NCI-H460 (cell line): ENCODE measurements around the gene SLC7A1. TPM values are rescaled to one million over a fixed set of nuclear protein-coding genes. Genes with fewer than 3 reads are reported as not detected.

Experiments
- DNase-seq: peaks from one replicate; pipeline ENCODE4 v3.0.0-alpha.2; 2016; ENCODE audit warnings: low read depth; ENCODE audit errors: extremely low read depth
- total RNA-seq: library from RNA; depleted of rRNA; stranded (reverse); fragments of >200 nt; shearing (Covaris generic); gene quantifications from 2 replicates; pipeline ENCODE4 v1.2.3, GENCODE V29; 2014

Gene SLC7A1
- total RNA-seq, 1 experiment from 2014 or later: 40.2 TPM

DNA sequence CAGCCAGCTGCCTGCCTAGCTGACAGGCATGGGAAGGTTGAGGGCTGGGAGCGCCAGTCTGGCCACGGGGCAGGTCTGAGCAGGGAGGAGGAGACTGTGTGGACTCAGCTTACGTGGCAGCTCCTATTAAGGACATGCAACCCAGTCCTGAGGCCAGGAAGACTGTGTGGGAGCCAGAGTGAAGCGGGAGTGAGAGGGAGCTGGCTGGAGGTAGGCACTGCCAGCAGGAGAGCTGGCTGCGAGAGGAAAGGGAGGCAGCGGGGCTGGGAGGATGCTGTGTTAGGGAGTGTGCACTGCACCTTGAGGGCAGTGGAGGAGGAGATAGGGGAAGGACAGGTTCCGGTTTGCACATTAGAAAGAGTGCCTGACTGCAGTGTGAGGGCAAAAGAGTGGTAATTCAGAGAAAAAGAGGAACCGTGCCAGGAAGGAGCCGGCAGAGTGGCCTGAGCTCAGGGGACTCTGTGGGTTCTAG lies 99.2 kb downstream of the SLC7A1 start:
- no peak for DNase-seq

DNA sequence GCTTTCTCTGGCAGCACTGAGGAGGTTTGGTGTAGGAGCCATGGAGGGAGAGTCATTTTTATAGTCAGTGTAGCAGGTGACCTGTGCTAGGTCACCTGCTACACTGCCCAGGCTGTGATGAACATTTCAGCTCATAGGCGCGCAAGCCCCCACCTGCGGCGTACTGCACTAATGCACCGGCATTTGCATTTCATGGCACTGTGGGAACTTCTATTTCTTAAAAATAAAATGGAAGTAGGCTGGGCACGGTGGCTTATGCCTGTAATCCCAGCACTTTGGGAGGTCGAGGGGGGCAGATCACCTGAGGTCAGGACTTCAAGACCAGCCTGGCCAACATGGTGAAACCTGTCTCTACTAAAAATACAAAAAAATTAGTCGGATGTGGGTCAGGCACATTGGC lies 101.0 kb downstream of the SLC7A1 start:
- no peak for DNase-seq

DNA sequence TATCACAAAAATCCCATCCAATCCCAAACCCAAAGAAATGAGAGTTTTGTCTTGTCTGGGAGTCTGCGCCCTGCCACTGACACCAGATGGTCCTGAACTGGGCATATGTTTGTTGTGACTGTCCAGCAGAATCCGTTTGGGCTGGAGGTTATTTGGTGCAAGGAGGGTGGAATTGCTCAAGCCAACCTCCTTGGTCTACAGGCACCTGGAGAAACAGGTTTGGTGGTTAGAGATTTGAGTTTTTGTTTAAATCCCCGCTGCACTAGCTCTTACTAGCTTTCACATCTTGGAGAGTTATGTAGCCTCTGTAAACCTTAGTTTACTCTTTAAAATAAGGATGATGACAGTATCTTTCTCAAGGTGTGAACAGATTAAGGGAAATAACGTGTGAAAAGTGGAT lies 101.7 kb downstream of the SLC7A1 start:
- DNase-seq: no peak

DNA sequence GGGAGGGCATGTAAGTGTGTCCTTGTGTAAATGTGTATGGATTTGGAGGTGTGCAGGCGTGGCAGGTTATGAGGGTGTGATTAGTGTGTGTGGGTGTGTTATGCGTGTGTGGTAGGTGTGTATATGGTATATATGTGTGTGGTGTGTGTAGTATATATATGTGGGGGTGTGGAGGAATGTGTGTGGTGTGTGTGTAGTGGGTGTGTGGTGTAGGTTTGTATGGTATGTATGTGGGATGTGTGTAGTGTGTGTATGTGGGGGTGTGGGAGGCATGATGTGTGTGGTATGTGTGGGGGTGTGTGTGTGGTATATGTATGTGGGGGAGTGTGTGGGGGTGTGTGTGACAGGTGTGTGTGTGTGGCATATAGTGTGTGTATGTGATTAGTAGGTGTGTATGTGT lies 104.2 kb downstream of the SLC7A1 start:
- DNase-seq: no peak

DNA sequence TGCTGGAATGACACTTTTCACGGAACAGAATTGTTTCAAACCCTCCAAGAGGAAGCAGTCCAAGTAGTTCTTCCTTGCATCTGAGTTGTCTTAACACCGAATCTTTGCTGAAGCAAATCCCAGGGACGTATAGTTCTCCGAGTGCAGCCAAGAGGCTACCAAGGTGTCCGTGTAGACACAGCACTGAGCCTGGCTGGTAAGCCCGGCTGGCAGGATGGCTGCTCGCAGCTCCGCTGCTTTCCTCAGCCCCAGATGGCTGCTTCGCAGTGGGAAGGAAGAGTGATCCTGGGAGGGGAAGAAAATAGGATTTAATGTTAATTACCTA lies 105.0 kb downstream of the SLC7A1 start:
- no peak for DNase-seq

DNA sequence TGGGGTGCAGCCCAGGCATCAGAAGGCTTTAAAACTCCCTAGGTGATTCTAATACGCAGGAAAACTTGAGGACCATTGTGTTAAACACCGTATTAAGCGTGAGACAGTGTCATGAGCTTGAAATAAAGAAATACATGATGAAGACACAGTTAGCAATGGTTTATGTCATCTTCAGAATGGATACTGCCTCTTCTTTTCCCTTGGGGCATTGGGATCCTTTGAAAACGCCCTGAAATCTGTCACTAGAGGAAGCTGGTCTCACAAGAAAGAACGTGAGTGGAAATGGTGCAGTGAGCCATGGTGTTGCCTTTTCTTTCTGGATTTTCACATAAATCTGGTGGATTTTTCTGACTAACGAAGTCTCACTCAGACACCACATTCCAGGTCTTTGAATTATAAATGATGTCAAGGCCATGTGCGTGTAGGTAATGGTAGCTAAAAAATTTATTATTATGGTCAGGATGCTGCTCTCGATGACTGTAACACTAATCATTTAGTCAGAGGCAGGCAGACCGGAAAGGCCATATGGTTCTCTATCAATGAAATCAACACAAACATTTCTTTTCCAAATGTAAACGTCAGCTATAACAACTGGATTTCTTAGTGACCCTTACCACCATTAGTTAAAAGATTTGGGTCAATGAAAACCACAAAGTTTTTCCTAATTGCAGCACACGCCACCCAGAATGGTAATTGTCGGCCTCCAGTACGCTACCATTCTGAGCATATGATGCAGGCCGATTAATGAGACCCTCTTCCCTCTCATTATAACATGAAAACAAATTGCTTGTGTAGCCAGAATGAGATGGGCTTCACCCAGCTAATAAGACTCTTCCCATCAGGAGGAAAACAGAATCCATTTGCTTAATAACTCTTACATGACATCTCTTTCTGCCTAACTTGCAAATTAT lies 105.6 kb downstream of the SLC7A1 start:
- DNase-seq: no peak

DNA sequence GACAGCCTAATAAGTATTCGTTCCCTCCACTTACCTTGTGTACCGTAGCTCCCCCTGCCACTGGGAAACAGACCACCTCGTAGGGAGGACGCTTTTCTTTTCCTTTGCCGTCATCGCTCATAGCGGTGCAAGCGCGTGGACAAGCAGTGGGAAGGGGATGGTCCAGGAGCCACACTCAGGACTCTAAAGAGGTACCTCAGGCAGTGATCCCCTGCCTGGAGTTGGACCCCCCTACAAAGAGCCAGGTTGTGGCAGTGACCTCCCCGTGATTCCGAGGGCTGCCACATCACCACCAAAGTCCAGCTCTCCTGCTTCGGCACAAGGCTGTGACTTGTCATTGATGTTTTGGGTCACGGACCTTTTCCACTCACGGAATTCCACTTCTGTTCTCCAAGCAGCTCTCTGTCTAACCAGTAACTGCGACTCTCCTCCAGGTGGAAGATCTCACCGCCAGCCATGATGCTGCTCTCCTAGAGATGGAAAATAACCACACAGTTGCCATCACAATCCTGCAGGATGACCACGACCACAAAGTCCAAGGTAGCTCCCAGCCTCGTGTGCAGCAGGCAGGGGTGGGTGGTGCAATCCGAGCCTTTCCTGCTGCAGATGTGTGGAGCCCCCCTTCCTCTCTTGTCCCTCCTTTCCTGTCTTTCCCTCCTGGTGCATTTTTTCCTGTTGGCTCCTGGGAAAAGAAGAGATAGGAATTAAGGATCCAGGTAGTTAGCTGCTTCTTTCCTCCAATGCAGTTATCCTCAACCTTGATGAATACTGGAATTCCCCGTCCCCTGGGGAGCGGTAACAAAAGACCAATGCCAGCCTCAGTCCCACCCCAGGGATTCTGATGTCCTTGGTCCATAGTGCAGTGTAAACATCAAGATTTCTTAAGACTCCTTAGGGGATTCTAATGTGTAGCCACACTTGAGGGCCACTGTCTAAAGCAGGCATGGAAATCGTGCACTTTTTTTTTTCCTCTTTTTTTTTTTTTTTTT lies 107.7 kb downstream of the SLC7A1 start:
- no peak for DNase-seq

DNA sequence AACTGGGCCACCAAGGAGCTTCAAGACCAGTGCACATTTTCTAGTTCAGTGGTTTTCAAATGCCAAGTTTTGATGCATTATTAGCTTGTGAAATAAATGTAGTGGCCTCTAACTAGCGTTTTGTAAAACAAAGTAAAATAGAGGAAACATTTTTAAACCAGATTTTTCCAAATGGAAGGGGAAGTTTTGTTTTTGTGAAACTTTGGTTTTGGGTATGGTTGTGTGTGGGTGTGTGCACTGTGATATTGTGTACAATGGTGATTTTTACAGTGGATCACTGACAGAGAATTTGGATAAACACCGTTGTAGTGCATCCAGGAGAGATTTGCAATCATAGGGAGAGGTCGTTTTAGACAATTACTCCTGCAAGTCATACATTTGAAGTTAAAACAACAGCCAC lies 108.9 kb downstream of the SLC7A1 start:
- DNase-seq: no peak

DNA sequence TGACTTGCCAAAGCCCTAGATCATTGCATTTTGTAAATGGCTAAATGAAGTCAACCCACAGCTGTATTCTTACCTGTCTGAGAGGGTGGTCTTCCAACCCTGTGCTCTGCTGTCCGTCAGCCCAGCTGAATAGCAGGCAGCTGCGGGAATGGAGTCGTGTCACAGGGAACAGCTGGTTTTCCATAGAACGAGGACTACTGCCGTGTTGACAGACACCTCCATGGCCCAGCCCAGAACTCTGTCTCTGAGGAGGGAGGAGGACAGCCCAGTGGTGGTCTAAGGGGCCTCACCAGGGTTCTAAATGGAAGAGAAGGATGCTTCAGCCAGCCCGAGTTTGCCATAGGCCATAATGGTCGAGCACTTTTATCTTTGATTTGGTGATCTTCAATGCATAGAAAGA lies 110.7 kb downstream of the SLC7A1 start:
- DNase-seq: no peak

DNA sequence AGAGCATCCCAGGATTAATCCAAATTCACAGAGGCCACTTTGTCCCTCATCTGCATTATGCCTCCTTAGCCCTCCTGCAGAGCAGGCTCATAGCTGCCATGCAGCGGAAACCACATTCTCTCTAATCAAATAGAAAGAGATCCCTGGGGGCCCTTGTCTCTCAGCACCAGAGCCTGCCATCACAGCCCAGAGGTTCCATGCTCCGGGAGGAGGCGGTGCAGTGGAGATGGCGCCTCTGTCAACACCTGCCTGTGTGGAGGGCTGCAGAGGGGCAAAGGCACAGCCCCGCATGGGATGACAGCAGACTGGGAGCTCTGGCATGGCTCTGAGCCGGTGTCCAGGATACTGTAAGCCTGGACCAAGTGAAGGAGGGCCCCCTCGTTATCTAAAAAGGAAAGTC lies 111.3 kb downstream of the SLC7A1 start:
- DNase-seq: no peak

DNA sequence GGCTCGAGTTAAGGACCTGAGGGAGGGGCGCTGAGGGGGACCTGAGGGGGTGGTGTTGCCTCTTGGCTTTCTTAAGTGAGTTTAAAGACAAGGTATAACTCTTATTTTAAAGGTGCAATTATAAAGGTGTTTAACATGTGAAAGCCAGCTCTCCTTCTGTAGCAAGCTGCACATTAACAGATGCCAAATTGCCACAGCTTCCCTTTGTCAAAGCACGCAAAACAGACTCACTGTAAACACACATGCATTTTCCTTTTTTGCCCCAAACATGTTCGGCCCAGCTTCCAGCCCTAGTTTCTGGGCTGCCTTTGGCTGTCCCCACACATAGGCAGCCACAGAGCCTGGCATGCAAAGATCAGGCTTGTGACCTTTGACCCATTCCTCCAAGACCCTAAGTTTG lies 111.9 kb downstream of the SLC7A1 start:
- no peak for DNase-seq

DNA sequence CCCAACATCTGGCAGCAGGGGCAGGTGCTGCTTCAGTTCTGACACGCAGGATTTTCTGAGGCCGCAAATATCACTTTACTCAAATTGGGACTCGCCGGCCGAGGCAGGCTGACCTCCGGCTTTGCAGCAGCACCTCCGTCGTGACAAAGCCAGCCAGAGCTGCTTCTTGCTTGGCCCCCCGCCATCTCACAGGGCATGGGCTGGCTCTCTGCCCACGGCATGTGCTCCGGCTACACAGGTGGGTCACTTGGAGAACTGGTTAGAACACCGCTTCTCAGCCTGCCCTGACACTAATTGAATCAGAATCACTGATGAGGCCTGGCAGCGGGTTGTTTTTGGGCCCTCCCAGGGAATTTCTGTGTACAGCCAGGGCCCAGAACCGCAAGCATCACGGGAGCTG lies 112.3 kb downstream of the SLC7A1 start:
- DNase-seq: no peak

DNA sequence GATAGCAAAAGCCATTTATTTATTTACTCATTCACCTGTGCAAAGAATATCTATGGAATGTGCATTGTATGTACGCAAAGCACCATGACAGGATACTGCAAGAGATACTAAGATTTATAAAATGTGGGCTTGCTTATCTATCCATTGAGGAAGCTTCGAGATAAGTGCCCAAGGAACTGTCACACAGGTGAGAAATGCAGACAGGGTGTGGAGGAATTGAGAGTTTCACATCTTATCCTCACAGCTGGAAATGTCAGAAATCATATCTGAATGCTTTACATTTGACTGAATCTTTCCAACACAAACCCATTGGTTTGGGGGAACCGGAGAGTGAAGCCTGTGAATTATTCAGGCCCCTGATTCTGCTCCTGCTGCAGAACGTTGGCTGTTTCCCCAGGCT lies 113.0 kb downstream of the SLC7A1 start:
- DNase-seq: no peak

DNA sequence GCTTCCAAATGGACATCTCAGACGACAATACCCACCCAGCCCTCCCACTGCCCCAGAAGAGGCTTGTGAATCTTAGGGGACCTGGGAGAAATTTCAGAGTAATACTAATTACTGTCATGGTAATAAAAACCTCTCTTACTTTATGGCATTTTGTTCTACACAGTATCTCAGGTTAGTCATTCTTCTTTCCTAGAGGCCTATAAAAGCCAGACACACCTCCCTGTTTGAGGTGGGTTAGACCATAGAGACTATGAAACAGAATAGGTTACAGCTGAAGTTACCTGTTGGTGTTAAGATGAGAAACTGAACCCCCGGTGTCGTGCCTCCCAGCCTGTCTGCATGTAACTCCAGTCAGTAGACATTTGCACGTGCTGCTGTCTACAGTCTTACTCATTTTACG lies 113.9 kb downstream of the SLC7A1 start:
- no peak for DNase-seq

DNA sequence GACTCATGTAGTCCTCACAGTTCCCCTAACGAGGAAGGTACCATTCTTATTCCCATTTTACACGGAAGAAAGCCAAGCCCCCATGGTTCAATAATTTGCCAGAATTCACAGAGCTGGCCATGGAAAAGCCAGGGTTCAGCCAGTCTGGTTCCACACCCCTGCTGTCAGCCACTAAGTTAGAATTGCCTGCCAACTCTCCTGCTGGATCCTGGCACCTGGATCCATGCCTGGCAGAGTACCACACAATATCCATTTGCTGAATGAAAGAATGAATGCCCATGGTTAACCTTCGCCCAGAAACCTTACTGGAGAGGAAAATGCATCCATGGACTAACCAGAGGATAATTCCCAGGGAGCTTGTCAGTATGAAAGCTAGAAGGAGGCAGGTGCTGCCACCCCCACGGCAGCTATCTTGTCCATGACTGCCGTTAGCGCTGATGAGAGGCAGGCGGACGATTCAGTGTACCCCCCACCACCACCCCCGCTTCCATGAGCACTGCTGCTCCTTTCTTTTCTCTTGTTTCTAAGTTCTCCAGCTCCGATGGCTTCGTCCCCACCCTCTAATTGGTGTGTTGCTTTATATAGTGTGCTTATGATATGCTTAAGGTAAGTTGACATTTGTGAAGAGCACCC lies 114.5 kb downstream of the SLC7A1 start:
- no peak for DNase-seq

DNA sequence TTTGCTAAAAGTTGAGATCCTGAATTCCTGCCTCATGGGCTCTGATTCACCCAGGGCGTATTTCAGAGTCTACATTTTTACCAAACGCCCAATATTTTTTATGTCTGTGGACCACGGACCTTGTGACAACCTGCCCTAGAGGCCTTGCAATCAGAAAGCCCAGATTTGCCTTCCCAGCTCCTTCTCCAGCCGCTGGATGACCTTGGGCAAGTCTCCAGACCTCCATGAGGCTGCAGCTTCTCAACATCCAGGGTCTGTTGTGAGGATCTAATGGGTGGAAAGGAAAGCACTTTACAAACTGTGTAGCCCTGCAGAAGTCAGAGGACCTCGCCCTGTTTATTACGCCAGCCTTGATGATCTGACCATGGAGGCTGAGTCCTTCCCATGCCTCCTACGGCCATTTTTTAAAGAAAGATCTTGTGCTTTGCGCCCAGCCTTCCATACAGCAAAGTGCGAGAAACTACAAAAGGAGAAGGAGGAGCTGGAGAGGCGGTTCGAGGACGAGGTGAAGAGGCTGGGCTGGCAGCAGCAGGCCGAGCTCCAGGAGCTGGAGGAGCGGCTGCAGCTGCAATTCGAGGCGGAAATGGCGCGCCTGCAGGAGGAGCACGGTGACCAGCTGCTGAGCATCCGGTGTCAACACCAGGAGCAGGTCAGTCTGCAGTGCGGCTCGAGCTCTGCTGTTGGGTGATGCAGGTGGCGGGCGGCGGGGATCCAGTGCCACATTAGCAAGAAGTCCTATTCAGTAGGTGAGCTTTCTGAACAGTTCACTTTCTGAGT lies 115.6 kb downstream of the SLC7A1 start:
- DNase-seq: no peak

DNA sequence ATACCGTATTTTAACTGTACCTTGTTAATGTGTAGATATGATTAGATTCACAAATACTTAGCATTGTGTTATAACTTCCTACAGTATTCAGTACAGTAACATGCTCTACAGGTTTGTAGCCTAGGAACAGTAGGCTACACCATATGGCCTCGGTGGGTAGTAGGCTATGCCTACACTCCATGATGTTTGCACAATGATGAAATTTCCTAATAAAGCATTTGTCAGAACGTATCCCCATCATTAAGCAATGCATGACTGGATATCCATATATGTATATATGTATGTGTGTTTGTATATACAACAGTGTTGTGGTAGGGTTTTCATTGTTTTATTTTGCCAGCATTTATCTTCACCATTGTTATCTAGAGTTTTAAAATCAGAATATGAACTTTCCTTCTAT lies 119.4 kb downstream of the SLC7A1 start:
- no peak for DNase-seq

DNA sequence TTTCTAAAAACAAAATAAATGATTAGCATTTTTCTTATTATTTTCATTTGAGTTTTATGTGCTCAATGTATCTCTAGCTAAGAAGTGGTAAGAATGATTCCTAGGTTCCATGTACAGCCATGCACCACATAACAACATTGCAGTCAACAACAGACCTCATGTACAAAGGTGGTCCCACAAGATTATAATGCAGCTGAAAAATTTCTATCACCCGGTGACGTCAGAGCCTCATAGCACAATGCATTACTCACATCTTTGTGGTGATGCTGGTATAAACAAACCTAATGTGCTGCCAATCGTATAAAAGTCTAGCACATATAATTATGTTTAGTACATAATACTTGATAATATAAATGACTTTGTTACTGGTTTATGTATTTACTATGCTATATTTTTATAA lies 120.5 kb downstream of the SLC7A1 start:
- no peak for DNase-seq

DNA sequence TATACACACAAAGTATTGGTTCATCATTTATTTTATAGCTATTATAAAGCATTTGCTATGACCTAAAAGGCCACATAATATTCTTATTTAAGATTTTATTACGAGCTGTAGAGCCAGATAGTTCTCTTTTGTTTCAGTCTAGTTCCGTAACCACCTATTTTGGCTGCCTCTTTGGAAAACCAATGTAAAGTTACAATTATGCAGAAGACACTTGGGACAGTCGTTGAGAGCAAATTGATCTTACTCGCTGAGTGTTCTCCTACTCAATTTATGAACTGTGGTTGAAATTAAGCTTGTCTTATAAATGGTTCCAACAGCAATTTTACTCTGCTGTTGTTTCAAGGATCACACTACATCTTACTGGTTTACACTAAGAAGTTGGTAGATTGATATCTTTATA lies 122.3 kb downstream of the SLC7A1 start:
- DNase-seq: no peak

DNA sequence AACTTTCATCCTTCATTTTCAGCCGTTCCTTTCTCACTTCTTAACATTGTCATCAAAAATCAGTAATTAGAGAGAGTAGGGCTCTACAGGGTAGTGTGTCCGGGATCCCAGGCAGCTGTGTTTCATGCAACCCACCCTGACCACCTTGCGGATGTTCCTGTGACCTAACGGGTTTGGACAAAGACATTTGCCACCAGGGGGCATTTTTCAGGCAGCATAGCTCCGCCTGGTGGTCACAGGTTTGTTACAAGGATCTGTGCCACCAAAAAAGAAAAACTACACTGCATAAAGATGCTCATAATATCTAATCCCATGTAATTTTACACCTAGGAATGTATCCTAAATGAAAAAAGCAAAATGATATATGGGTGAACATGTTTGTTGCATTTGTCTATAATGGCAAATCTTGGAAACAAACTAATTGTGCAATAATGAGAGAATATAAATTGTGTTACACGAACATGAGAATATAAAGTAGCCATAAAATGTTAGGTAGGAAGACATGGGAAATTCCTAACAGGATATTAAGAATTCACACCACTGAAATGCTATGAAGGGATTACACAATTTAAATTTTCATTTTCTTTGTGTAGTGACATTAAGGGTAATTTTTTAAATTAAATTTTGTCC lies 123.0 kb downstream of the SLC7A1 start:
- DNase-seq: peak; percentile 42
